A673 (cell line): ENCODE measurements around the gene H2BK1. TPM values are rescaled to one million over a fixed set of nuclear protein-coding genes. Genes with fewer than 3 reads are reported as not detected.

Experiments
- BruUV-seq: library from RNA; stranded (reverse); fragments of 400-500 nt; replicated peaks from 2 replicates; lab custom pipeline; 2021; lab: Mats Ljungman, UMichigan
- CTCF ChIA-PET: fragments of 300-600 bp; sonication (Branson Sonifier 250); formaldehyde crosslinking; loops from one replicate; lab custom pipeline; 2022; ENCODE audit warnings: antibody characterized with exemption; lab: Charles Lee
- POLR2A ChIA-PET: fragments of 300-600 bp; sonication (Branson Sonifier 250); formaldehyde crosslinking; loops from one replicate; lab custom pipeline; 2022; ENCODE audit warnings: antibody characterized with exemption; ENCODE audit not compliant: low non-redundant PET; lab: Charles Lee
- DNase-seq: peaks from one replicate; pipeline ENCODE4 v3.0.0-alpha.2; 2015; ENCODE audit warnings: low spot score
- H3K27ac ChIP-seq: fragments of 200-600 bp; sonication (generic); 2 replicates; pipeline ENCODE4 v1.5.1; 2016; ENCODE audit warnings: mixed run types, low read depth, mild to moderate bottlenecking, mixed read lengths, antibody characterized with exemption, low read length; ENCODE audit not compliant: poor library complexity, severe bottlenecking
- H3K27me3 ChIP-seq: fragments of 200-600 bp; sonication (generic); replicated peaks from 2 replicates; pipeline ENCODE4 v1.6.1; 2017; ENCODE audit warnings: mixed run types, low read depth, mild to moderate bottlenecking, mixed read lengths, antibody characterized with exemption, low read length; ENCODE audit not compliant: insufficient read depth, poor library complexity
- H3K36me3 ChIP-seq: fragments of 200-600 bp; sonication (generic); 2 replicates; pipeline ENCODE4 v1.6.1; 2016; ENCODE audit warnings: mixed run types, mild to moderate bottlenecking, mixed read lengths, antibody characterized with exemption, low read length; ENCODE audit not compliant: insufficient read depth, poor library complexity, severe bottlenecking
- H3K4me1 ChIP-seq: fragments of 200-600 bp; sonication (generic); 2 replicates; pipeline ENCODE4 v1.6.1; 2017; ENCODE audit warnings: mixed run types, mild to moderate bottlenecking, mixed read lengths, antibody characterized with exemption, low read length; ENCODE audit not compliant: insufficient read depth, poor library complexity, severe bottlenecking
- H3K4me3 ChIP-seq: fragments of 200-600 bp; sonication (generic); 2 replicates; pipeline ENCODE4 v1.5.1; 2016; ENCODE audit warnings: low read depth, mixed run types, mild to moderate bottlenecking, mixed read lengths, low read length; ENCODE audit not compliant: poor library complexity, severe bottlenecking
- H3K9me3 ChIP-seq: fragments of 200-600 bp; sonication (generic); 2 replicates; pipeline ENCODE4 v1.6.1; 2016; ENCODE audit warnings: mixed run types, low read depth, mild to moderate bottlenecking, mixed read lengths, antibody characterized with exemption, low read length; ENCODE audit not compliant: poor library complexity, severe bottlenecking
- CTCF ChIP-seq: fragments of 300-800, 200-600 bp; sonication (generic); conservative IDR thresholded peaks from 2 replicates; pipeline ENCODE4 v1.5.1; 2017; ENCODE audit warnings: low read depth, mild to moderate bottlenecking, antibody characterized with exemption, low read length, moderate library complexity, mixed read lengths
- EZH2 ChIP-seq: fragments of 200-600 bp; sonication (generic); IDR thresholded peaks from 2 replicates; pipeline ENCODE4 v1.6.1; 2017; ENCODE audit warnings: borderline replicate concordance, low read depth, mild to moderate bottlenecking, mixed read lengths, antibody characterized with exemption, low read length; ENCODE audit not compliant: poor library complexity, severe bottlenecking
- intact Hi-C: fragments of 100-400 bp; cut with micrococcal nuclease; formaldehyde crosslinking; loops from one replicate; pipeline ENCODE4 v1.10.0; 2022; ENCODE audit not compliant: unreplicated experiment
- total RNA-seq: library from RNA; stranded (reverse); gene quantifications from 2 replicates; pipeline ENCODE4 v1.2.3, GENCODE V29; 2021

H2BK1 gene
- total RNA-seq, 1 experiment from 2014 or later: not detected

GRCh38 chr7:151223728-151224127 lies 13.4 kb upstream of the H2BK1 start:
- Histone ChIP-seq H3K27me3 (no peaks in the 10 kb centered on the region), H3K36me3 (peaks cover 55% of the 10 kb centered on the region), H3K9me3 (no peaks in the 10 kb centered on the region), H3K4me1 (peaks cover 5% of the 10 kb centered on the region), H3K27ac (no peak overlapping the region), H3K4me3 (no peak overlapping the region)
- DNase-seq: no peak
- ChIA-PET CTCF (no interaction called here), POLR2A (no interaction called here)
- intact Hi-C loops: no loop called here
- no peak for TF ChIP-seq CTCF
- TF ChIP-seq EZH2: no peak
- no TSS peak for BruUV-seq

GRCh38 chr7:151218170-151218569 lies 7.9 kb upstream of the H2BK1 start:
- intact Hi-C loops: no loop called here
- no peak for DNase-seq
- H3K4me1 ChIP-seq: no peaks in the 10 kb centered on the region
- no peak overlapping the region for H3K27ac ChIP-seq
- no TSS peak for BruUV-seq
- H3K36me3 ChIP-seq: peaks cover 80% of the 10 kb centered on the region
- CTCF ChIA-PET: no interaction called here
- H3K4me3 ChIP-seq: no peak overlapping the region
- no peak for TF ChIP-seq EZH2
- no peak for TF ChIP-seq CTCF
- POLR2A ChIA-PET: interaction anchor here (0.7 kb wide), 1 partner anchor 113 kb away, joined by 3 read pairs; no protein-coding TSS in a partner anchor
- no peaks in the 10 kb centered on the region for H3K9me3 ChIP-seq
- no peaks in the 10 kb centered on the region for H3K27me3 ChIP-seq

- no peak overlapping the region for H3K27ac ChIP-seq
- ChIA-PET CTCF (no interaction called here), POLR2A (no interaction called here)
- peaks cover 69% of the 10 kb centered on the region for H3K36me3 ChIP-seq
- no peaks in the 10 kb centered on the region for H3K9me3 ChIP-seq
- no peak for DNase-seq
- BruUV-seq: no TSS peak
- intact Hi-C loops: no loop called here
- no peaks in the 10 kb centered on the region for H3K27me3 ChIP-seq
- TF ChIP-seq EZH2 (no peak), CTCF (no peak)
- no peaks in the 10 kb centered on the region for H3K4me1 ChIP-seq
- no peak overlapping the region for H3K4me3 ChIP-seq
Observed at GRCh38 chr7:151215396-151215795, 5.1 kb upstream of the H2BK1 start.
